ENCODE data around the gene ANK2. TPM values are rescaled to one million over a fixed set of nuclear protein-coding genes. Genes with fewer than 3 reads are reported as not detected.

ANK2 gene
- polyA plus RNA-seq (2013, experiment 1 of 2), result 15.5 TPM
- polyA plus RNA-seq (2013, experiment 2 of 2), result 14.3 TPM

DNA sequence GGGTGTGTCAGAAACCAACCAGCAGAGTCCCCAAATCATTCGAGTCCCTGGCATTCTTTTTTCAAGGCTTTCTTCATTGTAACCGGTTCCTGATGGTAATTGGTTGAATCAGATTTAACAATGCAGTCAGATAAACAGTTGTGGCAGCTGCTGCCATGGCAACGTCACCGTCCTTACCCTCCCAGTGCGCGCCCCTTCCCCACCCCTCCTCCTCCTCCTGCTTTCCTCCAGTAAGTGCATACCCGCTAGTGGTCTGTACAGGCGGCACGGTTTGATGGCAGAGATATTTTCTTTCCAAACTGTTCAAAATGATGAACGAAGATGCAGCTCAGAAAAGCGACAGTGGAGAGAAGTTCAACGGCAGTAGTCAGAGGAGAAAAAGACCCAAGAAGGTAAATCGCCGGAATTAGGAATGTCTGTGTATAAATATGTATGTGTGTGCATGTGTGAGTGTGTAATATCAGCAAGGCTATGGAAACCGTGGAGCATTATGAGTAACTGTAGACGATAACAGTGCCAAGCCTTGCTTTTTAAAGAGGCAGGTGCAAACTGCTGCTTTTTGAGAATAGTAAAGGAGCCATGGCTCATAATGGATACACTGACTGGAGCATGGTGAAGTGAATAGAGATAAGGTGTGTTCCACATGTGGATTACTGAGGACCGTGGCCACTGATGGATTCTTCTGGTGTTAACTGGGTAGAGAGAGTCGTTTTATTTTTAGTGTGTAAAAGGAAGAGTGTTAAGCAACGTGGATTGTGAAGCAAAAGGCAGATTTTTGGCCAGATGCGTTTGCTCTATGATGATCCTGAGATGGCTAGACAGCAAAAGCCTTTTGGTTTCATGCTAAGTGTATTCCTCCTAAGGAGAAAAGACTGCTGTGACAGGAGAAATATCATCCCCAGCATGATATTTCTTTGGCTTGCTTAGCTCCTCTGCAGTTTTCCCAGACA lies at the start of gene ANK2:
TSS of gene ANK2 (plus strand) at position 233 of the 950 bp plus-strand sequence. CDS start at position 309, 76 bp downstream.
- no peak within 1 kb of the TSS for H3K27ac ChIP-seq (ENCODE audit: low read depth, low read length, severe bottlenecking)
- H3K4me3 ChIP-seq (ENCODE audit: extremely low read depth, insufficient read depth, low read length, poor library complexity, severe bottlenecking), result no peak within 1 kb of the TSS
- H3K36me3 ChIP-seq (ENCODE audit: control insufficient read depth, insufficient read depth, low read length), result peaks cover 3% of the 10 kb centered on the region
- peaks cover 1% of the 10 kb centered on the region for H3K9me3 ChIP-seq (ENCODE audit: control insufficient read depth, low read length)
- H3K4me1 ChIP-seq (ENCODE audit: control insufficient read depth, insufficient read depth, low read length, poor library complexity, severe bottlenecking), result peaks cover 14% of the 10 kb centered on the region
- 52 to 68% methylated on average over 18 to 20 of the region's 20 CpGs for WGBS, 2 experiments (ENCODE audit: insufficient coverage in 2 of 2)

DNA sequence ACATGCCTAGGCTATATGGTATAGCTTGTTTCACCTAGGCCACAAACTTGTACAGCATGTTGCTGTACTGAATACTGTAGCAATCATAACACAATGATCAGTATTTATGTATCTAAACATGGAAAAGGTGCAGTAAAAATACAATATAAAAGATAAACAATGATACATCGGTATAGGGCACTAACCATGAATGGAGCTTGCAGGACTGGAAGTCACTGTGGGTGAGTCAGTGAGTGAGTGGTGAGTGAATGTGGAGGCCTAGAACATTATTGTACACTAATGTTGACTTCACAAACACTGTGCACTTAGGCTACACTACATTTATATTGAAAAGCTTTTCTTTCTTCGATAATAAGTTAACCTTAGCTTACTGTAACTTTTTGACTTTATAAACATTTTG lies 45.6 kb upstream of the ANK2 start:
- WGBS, 2 experiments (ENCODE audit: insufficient coverage in 2 of 2), result 100% methylated on average over 1 of the region's 2 CpGs
- H3K9me3 ChIP-seq (ENCODE audit: control insufficient read depth, low read length), result no peaks in the 10 kb centered on the region
- H3K27ac ChIP-seq (ENCODE audit: low read depth, low read length, severe bottlenecking), result no peak overlapping the region
- no peak overlapping the region for H3K4me3 ChIP-seq (ENCODE audit: extremely low read depth, insufficient read depth, low read length, poor library complexity, severe bottlenecking)
- H3K4me1 ChIP-seq (ENCODE audit: control insufficient read depth, insufficient read depth, low read length, poor library complexity, severe bottlenecking), result no peaks in the 10 kb centered on the region
- no peaks in the 10 kb centered on the region for H3K36me3 ChIP-seq (ENCODE audit: control insufficient read depth, insufficient read depth, low read length)

DNA sequence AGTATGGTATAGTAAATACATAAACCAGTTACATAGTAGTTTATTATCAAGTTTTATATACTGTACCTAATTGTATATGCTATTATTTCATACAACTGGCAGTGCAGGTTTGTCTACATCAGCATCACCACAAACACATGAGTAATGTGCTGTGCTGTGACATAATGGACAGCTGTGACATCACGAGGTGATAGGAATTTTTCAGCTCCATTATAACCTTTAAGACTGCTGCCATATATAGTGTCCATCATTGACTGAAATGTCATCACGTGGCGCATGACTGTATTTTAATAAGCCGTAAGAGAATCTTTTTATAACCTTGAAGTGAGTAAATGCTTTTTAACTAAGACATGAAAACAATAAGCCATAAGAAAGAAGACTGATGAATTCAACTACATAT lies 44.8 kb upstream of the ANK2 start:
- H3K4me3 ChIP-seq (ENCODE audit: extremely low read depth, insufficient read depth, low read length, poor library complexity, severe bottlenecking), result no peak overlapping the region
- no peaks in the 10 kb centered on the region for H3K36me3 ChIP-seq (ENCODE audit: control insufficient read depth, insufficient read depth, low read length)
- WGBS, 2 experiments (ENCODE audit: insufficient coverage in 2 of 2), result 80% methylated on average over 1 of the region's 4 CpGs; no CpG with 5 or more reads in 1 of the 2 experiments
- no peaks in the 10 kb centered on the region for H3K4me1 ChIP-seq (ENCODE audit: control insufficient read depth, insufficient read depth, low read length, poor library complexity, severe bottlenecking)
- H3K9me3 ChIP-seq (ENCODE audit: control insufficient read depth, low read length), result no peaks in the 10 kb centered on the region
- H3K27ac ChIP-seq (ENCODE audit: low read depth, low read length, severe bottlenecking), result no peak overlapping the region

DNA sequence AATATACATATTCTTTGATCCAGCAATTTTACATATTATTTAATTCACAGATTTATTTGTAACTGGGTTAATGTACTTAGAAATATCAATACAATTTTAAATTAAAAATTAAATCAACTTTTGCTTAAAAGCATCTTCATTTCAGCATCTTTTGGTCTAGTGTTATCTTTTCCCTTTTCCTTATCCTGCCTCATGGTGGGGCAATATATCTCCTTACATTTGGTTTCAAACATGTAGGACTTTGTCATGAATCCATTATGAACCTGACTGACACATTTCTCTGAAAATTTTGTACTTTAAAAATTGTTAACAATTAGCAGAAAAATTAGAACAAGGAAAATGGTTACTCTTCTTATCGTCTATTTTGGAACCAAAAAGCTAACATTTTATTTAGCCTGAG lies 42.8 kb upstream of the ANK2 start:
- no peaks in the 10 kb centered on the region for H3K36me3 ChIP-seq (ENCODE audit: control insufficient read depth, insufficient read depth, low read length)
- no peaks in the 10 kb centered on the region for H3K4me1 ChIP-seq (ENCODE audit: control insufficient read depth, insufficient read depth, low read length, poor library complexity, severe bottlenecking)
- whole genome bisulfite sequencing, 2 experiments (ENCODE audit: insufficient coverage in 2 of 2), result 100% methylated on average over 1 of the region's 1 CpG; no CpG with 5 or more reads in 1 of the 2 experiments
- no peak overlapping the region for H3K27ac ChIP-seq (ENCODE audit: low read depth, low read length, severe bottlenecking)
- no peaks in the 10 kb centered on the region for H3K9me3 ChIP-seq (ENCODE audit: control insufficient read depth, low read length)
- H3K4me3 ChIP-seq (ENCODE audit: extremely low read depth, insufficient read depth, low read length, poor library complexity, severe bottlenecking), result no peak overlapping the region

DNA sequence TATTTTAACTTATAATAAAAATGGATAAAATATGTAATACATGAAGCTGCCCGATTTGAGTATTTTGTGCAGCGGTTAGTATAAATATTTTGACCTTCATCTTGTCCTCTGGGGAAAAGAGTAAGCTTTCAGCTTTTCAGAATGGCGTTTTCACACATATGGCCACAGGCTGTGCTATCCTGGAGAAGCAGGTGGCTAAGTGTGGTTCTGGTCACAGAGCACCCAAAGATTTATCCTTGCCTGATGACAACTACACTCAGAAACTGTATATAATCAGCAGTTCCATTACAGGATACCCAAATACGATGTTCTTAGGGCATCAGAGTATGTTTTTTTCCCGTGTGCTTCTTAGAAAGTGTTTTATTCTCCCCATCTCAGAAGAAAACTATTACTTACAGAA lies 42.3 kb upstream of the ANK2 start:
- Histone ChIP-seq H3K27ac (ENCODE audit: low read depth, low read length, severe bottlenecking) (no peak overlapping the region), H3K9me3 (ENCODE audit: control insufficient read depth, low read length) (no peaks in the 10 kb centered on the region), H3K4me1 (ENCODE audit: control insufficient read depth, insufficient read depth, low read length, poor library complexity, severe bottlenecking) (no peaks in the 10 kb centered on the region), H3K4me3 (ENCODE audit: extremely low read depth, insufficient read depth, low read length, poor library complexity, severe bottlenecking) (no peak overlapping the region), H3K36me3 (ENCODE audit: control insufficient read depth, insufficient read depth, low read length) (no peaks in the 10 kb centered on the region)
- WGBS, 2 experiments (ENCODE audit: insufficient coverage in 2 of 2), result 94 to 100% methylated on average over 1 to 3 of the region's 5 CpGs

DNA sequence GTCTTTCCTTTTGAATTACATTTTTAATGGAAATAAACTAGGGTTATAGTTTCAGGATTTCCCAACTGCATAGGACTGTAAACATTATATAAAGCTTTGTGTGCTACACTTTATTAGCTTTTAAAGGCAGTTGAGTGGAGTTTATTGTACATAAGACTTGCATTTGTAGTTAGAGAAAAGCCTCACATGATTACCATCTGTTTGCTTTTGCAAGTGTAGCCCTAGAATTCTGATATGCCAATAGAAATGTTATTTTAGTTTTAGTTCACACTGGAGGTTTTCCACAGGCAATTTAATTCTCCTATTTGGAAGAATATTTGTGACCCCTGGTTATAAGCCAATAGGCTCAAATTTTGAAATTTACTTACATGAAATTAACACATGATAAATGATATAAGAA lies 41.3 kb upstream of the ANK2 start:
- no peaks in the 10 kb centered on the region for H3K4me1 ChIP-seq (ENCODE audit: control insufficient read depth, insufficient read depth, low read length, poor library complexity, severe bottlenecking)
- no peak overlapping the region for H3K27ac ChIP-seq (ENCODE audit: low read depth, low read length, severe bottlenecking)
- no peaks in the 10 kb centered on the region for H3K9me3 ChIP-seq (ENCODE audit: control insufficient read depth, low read length)
- H3K36me3 ChIP-seq (ENCODE audit: control insufficient read depth, insufficient read depth, low read length), result no peaks in the 10 kb centered on the region
- H3K4me3 ChIP-seq (ENCODE audit: extremely low read depth, insufficient read depth, low read length, poor library complexity, severe bottlenecking), result no peak overlapping the region

DNA sequence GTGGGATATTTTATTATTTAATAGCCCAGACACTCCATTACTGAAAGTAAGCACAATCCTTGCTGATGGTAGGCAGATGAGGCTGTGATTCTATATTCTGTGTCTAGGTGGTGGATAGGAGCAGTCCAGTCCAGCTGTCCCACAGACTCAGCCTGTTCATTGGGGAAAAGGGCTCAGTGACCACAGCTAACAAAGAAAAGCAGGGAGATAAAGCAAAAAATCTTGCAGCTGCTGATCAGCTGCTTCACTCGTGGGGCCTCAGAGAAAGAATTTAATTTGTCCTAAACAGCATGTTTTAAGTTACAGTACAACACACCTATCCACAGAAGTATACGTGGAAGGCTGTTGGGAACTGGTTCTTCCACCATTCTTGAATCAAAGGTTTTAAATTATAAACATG lies 40.7 kb upstream of the ANK2 start:
- no peak overlapping the region for H3K27ac ChIP-seq (ENCODE audit: low read depth, low read length, severe bottlenecking)
- 86% methylated on average over 1 of the region's 2 CpGs; no CpG with 5 or more reads in 1 of the 2 experiments for WGBS, 2 experiments (ENCODE audit: insufficient coverage in 2 of 2)
- no peaks in the 10 kb centered on the region for H3K36me3 ChIP-seq (ENCODE audit: control insufficient read depth, insufficient read depth, low read length)
- no peak overlapping the region for H3K4me3 ChIP-seq (ENCODE audit: extremely low read depth, insufficient read depth, low read length, poor library complexity, severe bottlenecking)
- no peaks in the 10 kb centered on the region for H3K9me3 ChIP-seq (ENCODE audit: control insufficient read depth, low read length)
- H3K4me1 ChIP-seq (ENCODE audit: control insufficient read depth, insufficient read depth, low read length, poor library complexity, severe bottlenecking), result no peaks in the 10 kb centered on the region

DNA sequence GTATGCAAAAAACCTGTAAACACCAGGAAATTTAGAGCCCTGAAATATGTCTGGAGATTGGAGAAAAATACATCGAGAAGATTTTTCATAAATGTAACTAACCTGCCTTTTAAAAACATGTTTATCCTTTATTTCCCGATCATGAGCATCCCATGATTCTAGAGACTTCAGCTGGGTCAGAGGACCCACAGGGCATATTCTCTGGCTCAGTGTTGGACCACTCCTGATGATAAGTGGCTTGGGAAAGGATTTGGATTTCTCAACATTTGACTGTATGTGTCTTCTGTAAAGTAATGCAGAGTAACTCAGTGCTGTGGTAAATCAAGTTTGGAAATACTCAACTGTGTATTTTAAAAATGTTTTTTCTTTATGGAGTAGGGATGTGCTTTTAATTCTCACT lies 40.0 kb upstream of the ANK2 start:
- 83% methylated on average over 2 of the region's 2 CpGs; no CpG with 5 or more reads in 1 of the 2 experiments for WGBS, 2 experiments (ENCODE audit: insufficient coverage in 2 of 2)
- Histone ChIP-seq H3K36me3 (ENCODE audit: control insufficient read depth, insufficient read depth, low read length) (no peaks in the 10 kb centered on the region), H3K4me3 (ENCODE audit: extremely low read depth, insufficient read depth, low read length, poor library complexity, severe bottlenecking) (no peak overlapping the region), H3K9me3 (ENCODE audit: control insufficient read depth, low read length) (no peaks in the 10 kb centered on the region), H3K27ac (ENCODE audit: low read depth, low read length, severe bottlenecking) (no peak overlapping the region), H3K4me1 (ENCODE audit: control insufficient read depth, insufficient read depth, low read length, poor library complexity, severe bottlenecking) (no peaks in the 10 kb centered on the region)

DNA sequence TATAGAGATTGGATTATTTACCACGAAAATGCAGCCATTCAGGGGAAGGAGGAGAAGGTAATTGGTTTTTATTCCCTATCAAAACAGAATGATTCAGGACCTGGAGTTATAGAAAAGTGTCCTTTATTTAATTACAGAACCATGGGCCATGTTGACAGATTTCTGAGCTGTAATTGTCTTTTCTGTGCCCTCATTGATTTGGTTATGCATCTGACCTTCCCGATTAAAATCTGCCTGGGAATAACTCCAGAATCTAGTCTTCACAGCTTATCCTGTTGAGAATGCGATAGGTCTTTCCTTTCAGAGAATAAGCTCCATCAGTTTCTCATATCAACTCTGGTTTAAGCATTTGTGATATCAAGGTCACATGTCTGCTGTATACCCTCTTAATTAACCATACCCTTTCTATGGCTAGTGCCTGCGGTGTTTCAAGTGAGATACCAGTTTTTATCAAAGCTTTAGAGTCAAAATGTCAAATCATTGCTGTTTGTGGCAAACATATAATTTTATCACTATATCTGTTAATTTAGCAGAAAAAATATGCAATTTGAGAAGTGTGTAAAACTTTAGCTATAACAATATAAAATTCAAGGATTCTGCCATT lies 37.2 kb upstream of the ANK2 start:
- no peak overlapping the region for H3K27ac ChIP-seq (ENCODE audit: low read depth, low read length, severe bottlenecking)
- no peaks in the 10 kb centered on the region for H3K4me1 ChIP-seq (ENCODE audit: control insufficient read depth, insufficient read depth, low read length, poor library complexity, severe bottlenecking)
- H3K9me3 ChIP-seq (ENCODE audit: control insufficient read depth, low read length), result no peaks in the 10 kb centered on the region
- no peaks in the 10 kb centered on the region for H3K36me3 ChIP-seq (ENCODE audit: control insufficient read depth, insufficient read depth, low read length)
- H3K4me3 ChIP-seq (ENCODE audit: extremely low read depth, insufficient read depth, low read length, poor library complexity, severe bottlenecking), result no peak overlapping the region
- WGBS, 2 experiments (ENCODE audit: insufficient coverage in 2 of 2), result 87 to 100% methylated on average over 2 to 3 of the region's 4 CpGs

DNA sequence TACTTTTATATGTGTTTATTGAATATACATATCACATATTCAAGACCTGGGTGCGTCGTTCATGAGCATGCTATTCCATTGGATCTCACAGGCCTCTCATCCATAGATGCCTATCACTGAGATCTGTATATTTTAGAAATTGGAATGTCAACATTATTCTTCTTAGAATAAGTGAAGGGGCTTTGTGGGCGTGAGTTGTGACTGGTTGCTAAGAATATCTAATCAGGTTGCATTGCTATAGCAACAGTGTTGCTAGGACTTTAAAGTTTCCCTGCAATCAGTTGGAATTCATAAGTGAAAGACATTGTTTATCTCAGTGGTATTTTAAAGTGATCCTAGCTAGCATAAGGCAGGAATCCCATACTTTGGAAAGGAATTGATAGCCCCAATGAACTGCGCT lies 36.7 kb upstream of the ANK2 start:
- WGBS, 2 experiments (ENCODE audit: insufficient coverage in 2 of 2), result 93 to 100% methylated on average over 1 to 2 of the region's 4 CpGs
- no peaks in the 10 kb centered on the region for H3K9me3 ChIP-seq (ENCODE audit: control insufficient read depth, low read length)
- no peak overlapping the region for H3K27ac ChIP-seq (ENCODE audit: low read depth, low read length, severe bottlenecking)
- no peak overlapping the region for H3K4me3 ChIP-seq (ENCODE audit: extremely low read depth, insufficient read depth, low read length, poor library complexity, severe bottlenecking)
- no peaks in the 10 kb centered on the region for H3K36me3 ChIP-seq (ENCODE audit: control insufficient read depth, insufficient read depth, low read length)
- no peaks in the 10 kb centered on the region for H3K4me1 ChIP-seq (ENCODE audit: control insufficient read depth, insufficient read depth, low read length, poor library complexity, severe bottlenecking)

DNA sequence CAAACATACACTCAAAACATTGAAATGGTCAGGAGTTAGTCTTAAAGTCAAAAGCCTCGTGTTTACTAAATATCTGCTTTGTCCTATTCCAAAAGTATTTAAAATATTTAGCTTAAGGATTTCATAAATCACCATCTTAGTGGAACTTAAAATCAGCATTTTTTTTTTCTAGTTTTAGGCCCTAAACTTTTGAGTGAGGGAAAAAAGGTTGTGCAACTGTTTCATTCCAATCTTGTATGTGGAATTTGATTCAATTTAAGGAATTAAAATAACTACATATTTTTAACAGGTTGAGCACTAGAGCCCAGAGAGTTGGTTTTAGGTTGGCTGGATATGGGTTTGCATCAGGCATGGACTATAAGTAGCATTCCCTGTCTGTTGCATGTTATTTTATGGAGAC lies 35.7 kb upstream of the ANK2 start:
- H3K4me1 ChIP-seq (ENCODE audit: control insufficient read depth, insufficient read depth, low read length, poor library complexity, severe bottlenecking), result no peaks in the 10 kb centered on the region
- H3K9me3 ChIP-seq (ENCODE audit: control insufficient read depth, low read length), result no peaks in the 10 kb centered on the region
- H3K4me3 ChIP-seq (ENCODE audit: extremely low read depth, insufficient read depth, low read length, poor library complexity, severe bottlenecking), result no peak overlapping the region
- no peak overlapping the region for H3K27ac ChIP-seq (ENCODE audit: low read depth, low read length, severe bottlenecking)
- no peaks in the 10 kb centered on the region for H3K36me3 ChIP-seq (ENCODE audit: control insufficient read depth, insufficient read depth, low read length)
- no CpG with 5 or more reads among the region's 1 CpG for WGBS, 2 experiments (ENCODE audit: insufficient coverage in 2 of 2)

Measured in mesodermal cell (in vitro differentiated cells).